Measurements from ENCODE around the gene PRKCE. TPM values are rescaled to one million over a fixed set of nuclear protein-coding genes. Genes with fewer than 3 reads are reported as not detected.

PRKCE gene
- total RNA-seq, 1 experiment from 2014 or later, result 1.3 TPM

GRCh38 chr2:45843136-45843535 lies 191.7 kb downstream of the PRKCE start:
- Histone ChIP-seq H2BK120ac (ENCODE audit: low read depth, low read length, poor library complexity, severe bottlenecking) (no peak overlapping the region), H3K79me2 (ENCODE audit: insufficient read depth, low read length) (no peaks in the 10 kb centered on the region), H3T11ph (ENCODE audit: low read length) (no peak overlapping the region), H3K9ac (ENCODE audit: extremely low read depth, insufficient read length, low read length) (no peak overlapping the region), H4K8ac (replicated peaks; ENCODE audit: insufficient read length, low read depth, low read length) (no peak overlapping the region), H2AFZ (ENCODE audit: low read length) (no peak overlapping the region), H3K27ac (ENCODE audit: insufficient read length, low read depth, low read length) (no peak overlapping the region), H4K5ac (ENCODE audit: insufficient read length, low read depth, low read length) (no peak overlapping the region), H2AK5ac (ENCODE audit: insufficient read length, low read length) (no peak overlapping the region), H3K4me2 (ENCODE audit: insufficient read depth, insufficient read length, low read length) (no peak overlapping the region), H3K56ac (ENCODE audit: insufficient read length, low read depth, low read length) (no peak overlapping the region), H4K20me1 (ENCODE audit: control insufficient read depth, insufficient read depth, insufficient read length) (no peaks in the 10 kb centered on the region), H3K18ac (ENCODE audit: insufficient read length, low read depth, low read length) (no peak overlapping the region), H2BK20ac (ENCODE audit: low read depth, low read length, poor library complexity, severe bottlenecking) (no peak overlapping the region), H3K4ac (ENCODE audit: low read depth, low read length) (no peak overlapping the region), H3K9me3 (ENCODE audit: control insufficient read depth, low read depth, low read length) (no peaks in the 10 kb centered on the region), H4K91ac (ENCODE audit: insufficient read length, low read depth, low read length) (no peak overlapping the region), H2BK15ac (ENCODE audit: low read depth, low read length) (no peak overlapping the region), H2BK5ac (ENCODE audit: insufficient read length, low read length) (no peak overlapping the region), H3K14ac (ENCODE audit: insufficient read depth, low read length) (no peak overlapping the region), H3K79me1 (ENCODE audit: insufficient read depth, low read depth, low read length, poor library complexity, severe bottlenecking) (no peaks in the 10 kb centered on the region), H3K23me2 (ENCODE audit: insufficient read length, low read depth, low read length, poor library complexity, severe bottlenecking) (no peaks in the 10 kb centered on the region), H2BK12ac (ENCODE audit: insufficient read length, low read depth, low read length) (no peak overlapping the region), H3K4me1 (ENCODE audit: insufficient read depth, low read length) (no peaks in the 10 kb centered on the region), H3K27me3 (ENCODE audit: insufficient read depth, low read length) (no peaks in the 10 kb centered on the region), H3K23ac (ENCODE audit: insufficient read length, low read depth, low read length) (no peak overlapping the region)
- Mint-ChIP-seq H3K36me3 (ENCODE audit: insufficient read depth in 1 of 3, low read depth in 3 of 3) (no peaks in the 10 kb centered on the region), H3K27ac (no peak overlapping the region), H3K4me1 (peaks cover 2 to 9% of the 10 kb centered on the region in 2 experiments; a peak in 3 of 4 replicates), H3K4me3 (no peak overlapping the region), H3K9me3 (no peaks in the 10 kb centered on the region), H3K27me3 (ENCODE audit: low read depth) (peaks cover 3% of the 10 kb centered on the region; the same call in 1 of the 2 replicates)
- TF ChIP-seq, protein P1, sequence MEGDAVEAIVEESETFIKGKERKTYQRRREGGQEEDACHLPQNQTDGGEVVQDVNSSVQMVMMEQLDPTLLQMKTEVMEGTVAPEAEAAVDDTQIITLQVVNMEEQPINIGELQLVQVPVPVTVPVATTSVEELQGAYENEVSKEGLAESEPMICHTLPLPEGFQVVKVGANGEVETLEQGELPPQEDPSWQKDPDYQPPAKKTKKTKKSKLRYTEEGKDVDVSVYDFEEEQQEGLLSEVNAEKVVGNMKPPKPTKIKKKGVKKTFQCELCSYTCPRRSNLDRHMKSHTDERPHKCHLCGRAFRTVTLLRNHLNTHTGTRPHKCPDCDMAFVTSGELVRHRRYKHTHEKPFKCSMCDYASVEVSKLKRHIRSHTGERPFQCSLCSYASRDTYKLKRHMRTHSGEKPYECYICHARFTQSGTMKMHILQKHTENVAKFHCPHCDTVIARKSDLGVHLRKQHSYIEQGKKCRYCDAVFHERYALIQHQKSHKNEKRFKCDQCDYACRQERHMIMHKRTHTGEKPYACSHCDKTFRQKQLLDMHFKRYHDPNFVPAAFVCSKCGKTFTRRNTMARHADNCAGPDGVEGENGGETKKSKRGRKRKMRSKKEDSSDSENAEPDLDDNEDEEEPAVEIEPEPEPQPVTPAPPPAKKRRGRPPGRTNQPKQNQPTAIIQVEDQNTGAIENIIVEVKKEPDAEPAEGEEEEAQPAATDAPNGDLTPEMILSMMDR (conservative IDR thresholded peaks at IDR 0.05), result no peak
- DNase-seq, result no peak
- WGBS (ENCODE audit: extremely low coverage, insufficient read length, low lambda C conversion rate), result no CpG with 5 or more reads among the region's 8 CpGs
